GM12891 (cell line): ENCODE measurements around the gene CFAP61.

Experiments
- POLR2A ChIP-seq: IDR thresholded peaks from 2 replicates; pipeline ENCODE4 v1.6.1; 2011; ENCODE audit warnings: low read depth, low read length, control low read depth
- TAF1 ChIP-seq: IDR thresholded peaks from 2 replicates; pipeline ENCODE4 v1.6.1; 2011; ENCODE audit warnings: low read depth, low read length, control low read depth

DNA sequence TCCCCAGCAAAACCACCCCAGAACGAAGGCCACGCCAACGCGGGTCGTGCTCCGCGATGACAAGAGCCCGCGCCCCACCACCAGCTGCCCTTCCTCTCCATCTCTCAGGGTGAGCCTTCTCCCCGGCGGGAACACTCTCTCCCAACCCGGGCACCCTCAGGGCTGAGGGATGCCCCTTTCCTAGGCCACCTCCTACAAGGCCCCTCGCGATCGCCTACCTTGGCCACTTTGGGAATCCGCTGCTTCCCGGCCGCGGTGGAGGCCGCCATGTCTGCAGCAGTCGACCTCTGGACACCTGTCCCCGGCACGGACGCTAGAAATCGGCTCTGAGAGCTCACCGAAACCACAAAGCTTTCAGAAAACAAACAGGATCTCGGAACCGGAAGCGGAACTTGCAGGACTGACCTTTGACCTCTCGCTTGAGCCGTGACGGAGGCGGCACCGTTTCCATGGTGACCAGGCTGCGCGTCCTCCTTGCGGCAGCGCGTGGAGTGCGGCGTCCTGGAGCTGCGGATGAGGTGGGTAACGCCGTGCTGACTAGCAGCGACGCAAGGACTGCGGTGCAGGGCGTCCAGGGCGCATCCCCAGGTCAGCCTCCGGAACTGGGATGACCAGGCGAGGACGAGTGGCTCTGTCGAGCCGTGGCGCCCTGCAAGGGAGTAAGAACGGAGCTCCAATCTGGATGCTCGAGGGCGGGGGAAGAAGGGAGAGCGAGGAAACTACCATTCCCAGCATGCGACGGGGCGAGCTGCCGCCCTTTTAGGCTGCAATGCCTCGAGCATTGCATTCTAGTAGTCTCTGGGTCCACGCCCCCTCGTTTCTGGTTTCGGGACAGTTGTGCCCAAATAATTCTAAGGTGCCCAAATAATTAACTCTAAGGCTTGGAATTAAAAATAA lies at the start of gene CFAP61, which contains the start of gene CRNKL1:
- TF ChIP-seq TAF1 (peak; percentile 65), POLR2A (peak; percentile 77)
